ENCODE results near the gene PRTG. TPM values are rescaled to one million over a fixed set of nuclear protein-coding genes. Genes with fewer than 3 reads are reported as not detected.

Gene PRTG
- total and polyA plus RNA-seq, 4 donors = 0.05 to 2.4 (median 0.25) TPM

DNA sequence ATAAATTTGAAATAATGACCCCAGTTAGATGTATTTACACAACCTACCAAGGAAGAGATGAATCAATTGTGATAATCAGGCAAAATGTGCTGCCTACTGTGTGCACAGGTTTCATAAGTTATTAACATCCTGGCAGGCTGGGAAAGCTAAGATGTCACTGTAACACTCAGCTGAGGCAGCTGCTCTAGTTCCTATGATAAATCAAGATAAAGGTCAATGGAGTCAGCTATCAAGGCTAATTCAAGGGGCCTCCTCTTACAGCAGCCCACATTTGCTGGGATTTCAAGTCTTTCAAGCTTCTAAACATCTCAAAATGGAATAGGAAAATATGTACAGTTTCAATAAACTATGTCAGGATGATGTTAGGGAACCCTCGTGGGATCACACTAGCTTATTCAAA, 84.1 kb downstream of the PRTG start:
- DNase-seq (ENCODE audit: low spot score) = no peak
- Histone ChIP-seq H3K36me3 (ENCODE audit: control insufficient read depth in 4 of 4, insufficient read depth in 3 of 4, low read depth in 1 of 4, low read length in 3 of 4) (no peaks in the 10 kb centered on the region), H3K27me3 (ENCODE audit: control insufficient read depth in 4 of 4, insufficient read depth in 4 of 4, low read length in 3 of 4) (peaks cover 0 to 2% (median 0%) of the 10 kb centered on the region in 4 donors), H3K4me1 (ENCODE audit: control insufficient read depth in 4 of 4, insufficient read depth in 4 of 4, low read length in 3 of 4) (no peaks in the 10 kb centered on the region), H3K9me3 (ENCODE audit: control insufficient read depth in 4 of 4, low read length in 3 of 4) (no peaks in the 10 kb centered on the region), H3K27ac (ENCODE audit: low read depth in 1 of 2, low read length in 2 of 2) (no peak overlapping the region), H3K9ac (ENCODE audit: low read depth in 1 of 2, low read length in 2 of 2) (no peak overlapping the region), H3K4me3 (ENCODE audit: low read depth in 1 of 3, low read length in 3 of 3) (no peak overlapping the region)
- 86% methylated on average over 1 of the region's 1 CpG for WGBS
- TF ChIP-seq TAF1 (conservative IDR thresholded peaks at IDR 0.05) (no peak), YY1 (IDR thresholded peaks at IDR 0.05) (no peak), ZBTB33 (IDR thresholded peaks at IDR 0.05) (no peak), FOXA2 (IDR thresholded peaks at IDR 0.05) (no peak), HNF4A (conservative IDR thresholded peaks at IDR 0.05) (no peak), SP1 (IDR thresholded peaks at IDR 0.05) (no peak), JUND (IDR thresholded peaks at IDR 0.05) (no peak), HNF4G (IDR thresholded peaks at IDR 0.05) (no peak), EGR1 (IDR thresholded peaks at IDR 0.05; ENCODE audit: low read depth in 2 of 2) (no peak), ATF3 (IDR thresholded peaks at IDR 0.05) (no peak), GABPA (IDR thresholded peaks at IDR 0.05 in 1 of 2, conservative IDR thresholded peaks at IDR 0.05 in 1 of 2) (no peak), FOXA1 (IDR thresholded peaks at IDR 0.05) (no peak), NR2F2 (IDR thresholded peaks at IDR 0.05) (no peak), RAD21 (IDR thresholded peaks at IDR 0.05) (no peak), RXRA (IDR thresholded peaks at IDR 0.05) (no peak)
- TF ChIP-seq, protein P1, sequence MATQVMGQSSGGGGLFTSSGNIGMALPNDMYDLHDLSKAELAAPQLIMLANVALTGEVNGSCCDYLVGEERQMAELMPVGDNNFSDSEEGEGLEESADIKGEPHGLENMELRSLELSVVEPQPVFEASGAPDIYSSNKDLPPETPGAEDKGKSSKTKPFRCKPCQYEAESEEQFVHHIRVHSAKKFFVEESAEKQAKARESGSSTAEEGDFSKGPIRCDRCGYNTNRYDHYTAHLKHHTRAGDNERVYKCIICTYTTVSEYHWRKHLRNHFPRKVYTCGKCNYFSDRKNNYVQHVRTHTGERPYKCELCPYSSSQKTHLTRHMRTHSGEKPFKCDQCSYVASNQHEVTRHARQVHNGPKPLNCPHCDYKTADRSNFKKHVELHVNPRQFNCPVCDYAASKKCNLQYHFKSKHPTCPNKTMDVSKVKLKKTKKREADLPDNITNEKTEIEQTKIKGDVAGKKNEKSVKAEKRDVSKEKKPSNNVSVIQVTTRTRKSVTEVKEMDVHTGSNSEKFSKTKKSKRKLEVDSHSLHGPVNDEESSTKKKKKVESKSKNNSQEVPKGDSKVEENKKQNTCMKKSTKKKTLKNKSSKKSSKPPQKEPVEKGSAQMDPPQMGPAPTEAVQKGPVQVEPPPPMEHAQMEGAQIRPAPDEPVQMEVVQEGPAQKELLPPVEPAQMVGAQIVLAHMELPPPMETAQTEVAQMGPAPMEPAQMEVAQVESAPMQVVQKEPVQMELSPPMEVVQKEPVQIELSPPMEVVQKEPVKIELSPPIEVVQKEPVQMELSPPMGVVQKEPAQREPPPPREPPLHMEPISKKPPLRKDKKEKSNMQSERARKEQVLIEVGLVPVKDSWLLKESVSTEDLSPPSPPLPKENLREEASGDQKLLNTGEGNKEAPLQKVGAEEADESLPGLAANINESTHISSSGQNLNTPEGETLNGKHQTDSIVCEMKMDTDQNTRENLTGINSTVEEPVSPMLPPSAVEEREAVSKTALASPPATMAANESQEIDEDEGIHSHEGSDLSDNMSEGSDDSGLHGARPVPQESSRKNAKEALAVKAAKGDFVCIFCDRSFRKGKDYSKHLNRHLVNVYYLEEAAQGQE (IDR thresholded peaks at IDR 0.05) = no peak
- TF ChIP-seq, protein P2, sequence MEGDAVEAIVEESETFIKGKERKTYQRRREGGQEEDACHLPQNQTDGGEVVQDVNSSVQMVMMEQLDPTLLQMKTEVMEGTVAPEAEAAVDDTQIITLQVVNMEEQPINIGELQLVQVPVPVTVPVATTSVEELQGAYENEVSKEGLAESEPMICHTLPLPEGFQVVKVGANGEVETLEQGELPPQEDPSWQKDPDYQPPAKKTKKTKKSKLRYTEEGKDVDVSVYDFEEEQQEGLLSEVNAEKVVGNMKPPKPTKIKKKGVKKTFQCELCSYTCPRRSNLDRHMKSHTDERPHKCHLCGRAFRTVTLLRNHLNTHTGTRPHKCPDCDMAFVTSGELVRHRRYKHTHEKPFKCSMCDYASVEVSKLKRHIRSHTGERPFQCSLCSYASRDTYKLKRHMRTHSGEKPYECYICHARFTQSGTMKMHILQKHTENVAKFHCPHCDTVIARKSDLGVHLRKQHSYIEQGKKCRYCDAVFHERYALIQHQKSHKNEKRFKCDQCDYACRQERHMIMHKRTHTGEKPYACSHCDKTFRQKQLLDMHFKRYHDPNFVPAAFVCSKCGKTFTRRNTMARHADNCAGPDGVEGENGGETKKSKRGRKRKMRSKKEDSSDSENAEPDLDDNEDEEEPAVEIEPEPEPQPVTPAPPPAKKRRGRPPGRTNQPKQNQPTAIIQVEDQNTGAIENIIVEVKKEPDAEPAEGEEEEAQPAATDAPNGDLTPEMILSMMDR (IDR thresholded peaks at IDR 0.05; ENCODE audit: low read depth, low read length, missing input control) = no peak
- TF ChIP-seq, protein P3, sequence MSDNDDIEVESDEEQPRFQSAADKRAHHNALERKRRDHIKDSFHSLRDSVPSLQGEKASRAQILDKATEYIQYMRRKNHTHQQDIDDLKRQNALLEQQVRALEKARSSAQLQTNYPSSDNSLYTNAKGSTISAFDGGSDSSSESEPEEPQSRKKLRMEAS (IDR thresholded peaks at IDR 0.05) = no peak
